ENCODE results near the gene HAP1. TPM values are rescaled to one million over a fixed set of nuclear protein-coding genes. Genes with fewer than 3 reads are reported as not detected.

The HAP1 gene
- total RNA-seq, 1 donor = under 0.01 TPM

DNA sequence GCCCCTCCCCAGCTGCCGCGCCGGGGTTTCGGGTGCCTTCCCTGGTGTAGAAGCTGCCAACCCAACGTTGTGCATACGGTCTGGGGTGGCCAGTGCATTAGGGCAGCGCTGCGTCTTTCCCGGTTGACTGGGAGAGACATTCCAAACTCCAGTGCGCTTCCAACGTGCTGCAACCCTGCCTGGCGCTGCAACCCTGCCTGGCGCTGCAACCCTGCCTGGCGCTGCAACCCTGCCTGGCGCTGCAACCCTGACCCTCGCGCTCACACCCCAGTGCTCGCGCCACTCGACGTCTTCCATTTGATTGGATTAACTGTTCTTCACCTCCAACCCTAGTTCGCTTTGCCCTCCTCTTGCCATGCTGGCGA is 488 bp upstream of the HAP1 start:
- Histone ChIP-seq H3K79me2 (ENCODE audit: insufficient read depth, low read length) (no peaks in the 10 kb centered on the region), H3K4me3 (ENCODE audit: insufficient read depth, low read length) (peak overlapping the region; percentile 53), H3K4me2 (ENCODE audit: insufficient read depth, low read length) (peak overlapping the region; percentile 59), H3K27ac (ENCODE audit: low read depth, low read length) (no peak overlapping the region), H2AFZ (ENCODE audit: low read length) (peak overlapping the region; percentile 51), H4K20me1 (ENCODE audit: insufficient read depth, low read length) (no peaks in the 10 kb centered on the region), H3K4me1 (ENCODE audit: insufficient read depth, low read length) (peaks cover 10% of the 10 kb centered on the region), H3K9me3 (ENCODE audit: low read depth, low read length) (no peaks in the 10 kb centered on the region), H3K36me3 (ENCODE audit: insufficient read depth, low read length) (no peaks in the 10 kb centered on the region), H3K27me3 (ENCODE audit: insufficient read depth, low read length) (peaks cover 64% of the 10 kb centered on the region)
- TF ChIP-seq CTCF (IDR thresholded peaks at IDR 0.05; ENCODE audit: extremely low read depth, low read depth, low read length) = no peak
- DNase-seq (ENCODE audit: insufficient read length, low spot score, missing footprints) = peak; percentile 70

- no peak overlapping the region for H3K4me3 ChIP-seq (ENCODE audit: insufficient read depth, low read length)
- no peaks in the 10 kb centered on the region for H3K9me3 ChIP-seq (ENCODE audit: low read depth, low read length)
These were observed 900 bp downstream of the HAP1 start for GRCh38 chr17:41733348-41734138.

GRCh38 chr17:41731836-41732235 is 2.6 kb downstream of the HAP1 start:
- H3K9me3 ChIP-seq (ENCODE audit: low read depth, low read length) = no peaks in the 10 kb centered on the region
- H3K27me3 ChIP-seq (ENCODE audit: insufficient read depth, low read length) = peaks cover 54% of the 10 kb centered on the region
- no peaks in the 10 kb centered on the region for H3K36me3 ChIP-seq (ENCODE audit: insufficient read depth, low read length)
- H3K27ac ChIP-seq (ENCODE audit: low read depth, low read length) = no peak overlapping the region
- TF ChIP-seq CTCF (IDR thresholded peaks at IDR 0.05; ENCODE audit: extremely low read depth, low read depth, low read length) = no peak
- no peak overlapping the region for H2AFZ ChIP-seq (ENCODE audit: low read length)
- no peaks in the 10 kb centered on the region for H4K20me1 ChIP-seq (ENCODE audit: insufficient read depth, low read length)
- no peak for DNase-seq (ENCODE audit: insufficient read length, low spot score, missing footprints)
- H3K4me1 ChIP-seq (ENCODE audit: insufficient read depth, low read length) = peaks cover 4% of the 10 kb centered on the region
- no peak overlapping the region for H3K4me3 ChIP-seq (ENCODE audit: insufficient read depth, low read length)
- H3K4me2 ChIP-seq (ENCODE audit: insufficient read depth, low read length) = no peak overlapping the region
- H3K79me2 ChIP-seq (ENCODE audit: insufficient read depth, low read length) = no peaks in the 10 kb centered on the region

More at GRCh38 chr17:41733348-41734138, 900 bp downstream of the HAP1 start:
- Histone ChIP-seq H3K79me2 (ENCODE audit: insufficient read depth, low read length) (no peaks in the 10 kb centered on the region), H3K27ac (ENCODE audit: low read depth, low read length) (no peak overlapping the region), H3K4me1 (ENCODE audit: insufficient read depth, low read length) (peaks cover 7% of the 10 kb centered on the region), H4K20me1 (ENCODE audit: insufficient read depth, low read length) (no peaks in the 10 kb centered on the region), H3K4me2 (ENCODE audit: insufficient read depth, low read length) (no peak overlapping the region), H3K36me3 (ENCODE audit: insufficient read depth, low read length) (no peaks in the 10 kb centered on the region), H2AFZ (ENCODE audit: low read length) (no peak overlapping the region), H3K27me3 (ENCODE audit: insufficient read depth, low read length) (peaks cover 64% of the 10 kb centered on the region)
- peak; percentile 63 for DNase-seq (ENCODE audit: insufficient read length, low spot score, missing footprints)
- no peak for TF ChIP-seq CTCF (IDR thresholded peaks at IDR 0.05; ENCODE audit: extremely low read depth, low read depth, low read length)

GRCh38 chr17:41730479-41730878 is 4.0 kb downstream of the HAP1 start:
- Histone ChIP-seq H3K27me3 (ENCODE audit: insufficient read depth, low read length) (peaks cover 41% of the 10 kb centered on the region), H3K4me1 (ENCODE audit: insufficient read depth, low read length) (peaks cover 4% of the 10 kb centered on the region), H3K4me3 (ENCODE audit: insufficient read depth, low read length) (no peak overlapping the region), H3K4me2 (ENCODE audit: insufficient read depth, low read length) (no peak overlapping the region), H3K9me3 (ENCODE audit: low read depth, low read length) (no peaks in the 10 kb centered on the region), H3K27ac (ENCODE audit: low read depth, low read length) (no peak overlapping the region), H3K36me3 (ENCODE audit: insufficient read depth, low read length) (no peaks in the 10 kb centered on the region), H3K79me2 (ENCODE audit: insufficient read depth, low read length) (no peaks in the 10 kb centered on the region), H2AFZ (ENCODE audit: low read length) (no peak overlapping the region), H4K20me1 (ENCODE audit: insufficient read depth, low read length) (no peaks in the 10 kb centered on the region)
- TF ChIP-seq CTCF (IDR thresholded peaks at IDR 0.05; ENCODE audit: extremely low read depth, low read depth, low read length) = no peak
- DNase-seq (ENCODE audit: insufficient read length, low spot score, missing footprints) = peak; percentile 79
